Measurements from ENCODE around the gene EXOC2. TPM values are rescaled to one million over a fixed set of nuclear protein-coding genes. Genes with fewer than 3 reads are reported as not detected.

The EXOC2 gene
- total RNA-seq, result 25.6 and 44.7 TPM in 2 replicates

DNA sequence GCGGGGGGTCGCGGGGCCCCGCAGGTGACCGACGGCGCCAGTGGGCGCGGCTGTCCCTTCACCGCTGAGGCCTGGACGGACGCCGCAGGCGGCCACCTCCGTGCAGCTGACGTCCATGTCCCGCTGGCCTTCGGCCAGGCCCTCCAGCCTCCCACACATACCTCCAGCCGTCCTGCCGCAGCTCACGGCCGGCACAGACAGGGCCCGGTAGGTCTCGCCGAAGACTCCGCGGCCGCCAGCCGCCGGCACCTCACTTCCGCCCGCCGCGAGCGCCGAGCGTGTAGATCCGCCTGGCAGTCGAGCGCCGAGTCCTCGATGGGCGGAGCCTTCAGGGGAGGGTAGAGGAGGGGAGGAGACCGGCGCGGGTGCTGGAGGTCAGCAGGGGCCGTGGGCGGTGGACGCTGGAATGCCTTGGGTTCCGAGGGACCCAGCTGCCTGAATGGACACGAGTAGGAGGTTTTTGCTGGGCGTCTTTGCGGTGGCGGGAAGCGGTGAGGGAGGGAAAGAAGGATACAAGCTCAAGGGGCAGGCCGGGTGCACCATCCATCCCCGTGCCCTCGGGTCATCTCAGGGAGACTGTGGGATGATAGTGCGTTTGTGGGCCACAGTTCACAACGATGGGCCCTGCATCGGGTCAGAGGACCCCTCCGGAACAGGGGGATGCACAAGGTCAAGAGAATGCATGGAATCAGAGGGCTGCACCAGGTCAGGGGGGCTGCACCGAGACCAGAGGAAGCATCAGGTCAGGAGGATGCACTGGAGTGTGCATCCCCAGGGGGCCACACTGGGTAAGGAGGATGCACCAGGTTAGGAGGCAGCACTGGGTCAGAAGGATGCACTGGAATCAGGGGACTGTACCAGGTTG lies at the start of gene EXOC2:
TSS of gene EXOC2 (minus strand) at position 282 of the 865 bp plus-strand sequence. CDS start 55,321 bp downstream, outside the sequence.

GRCh38 chr6:656460-657252 lies 36.3 kb downstream of the EXOC2 start, which contains the start of gene HUS1B:
Gene HUS1B, minus strand, starts transcription at chr6:657100. Its CDS starts 156 bp downstream, at chr6:656944.

Other genes starting within 250 kb of the EXOC2 start
- gene HUS1B, start 36.0 kb downstream of the EXOC2 start, total RNA-seq, result 0.88 and 2.0 TPM in 2 replicates

Data from placental pericyte (primary cell).